Spleen (tissue), 11 donors: Measurements from ENCODE around the gene SCAANT1. TPM values are rescaled to one million over a fixed set of nuclear protein-coding genes. Genes with fewer than 3 reads are reported as not detected.

Experiments
- DNase-seq: peaks from one replicate; pipeline ENCODE4 v3.0.0-alpha.2; 2020
- H3K27ac ChIP-seq, 8 donors: fragments of 200-600 bp; sonication (generic) in 7 of 8; 1 replicate in 4 of 8; 2 replicates in 4 of 8; pipeline versions ENCODE4 v1.5.0 to v1.8.0; 2016 to 2021; ENCODE audit warnings: inconsistent platforms in 4 of 8, mild to moderate bottlenecking in 4 of 8, moderate library complexity in 1 of 8
- H3K27me3 ChIP-seq, 7 donors: fragments of 200-600 bp; sonication (generic) in 6 of 7; replicated peaks in 1 of 7; 1 replicate in 4 of 7; 2 replicates in 3 of 7; pipeline versions ENCODE4 v1.5.0 to v1.8.0; 2016 to 2021; ENCODE audit warnings: inconsistent platforms in 3 of 7, mild to moderate bottlenecking in 1 of 7
- H3K36me3 ChIP-seq, 6 donors: fragments of 200-600 bp; sonication (generic) in 5 of 6; 1 replicate in 4 of 6; 2 replicates in 2 of 6; pipeline versions ENCODE4 v1.5.0 to v1.8.0; 2016 to 2021; ENCODE audit warnings: inconsistent platforms in 2 of 6
- H3K4me1 ChIP-seq, 6 donors: fragments of 200-600 bp; sonication (generic) in 5 of 6; 1 replicate in 3 of 6; 2 replicates in 3 of 6; pipeline versions ENCODE4 v1.5.0 to v1.8.0; 2016 to 2021; ENCODE audit warnings: inconsistent platforms in 3 of 6
- H3K4me3 ChIP-seq, 8 donors: fragments of 200-600 bp; sonication (generic) in 7 of 8; 1 replicate in 4 of 8; 2 replicates in 4 of 8; pipeline versions ENCODE4 v1.5.0 to v1.8.0; 2016 to 2021; ENCODE audit warnings: inconsistent platforms in 4 of 8, mild to moderate bottlenecking in 4 of 8, moderate library complexity in 2 of 8
- H3K9me3 ChIP-seq, 8 donors: fragments of 200-600 bp; sonication (generic) in 7 of 8; 1 replicate in 4 of 8; 2 replicates in 4 of 8; pipeline versions ENCODE4 v1.5.0 to v1.8.0; 2016 to 2021; ENCODE audit warnings: inconsistent platforms in 4 of 8
- CTCF ChIP-seq, 11 experiments: fragments of 200-600 bp in 7 of 11; fragments of 450-650 bp in 4 of 11; sonication (generic) in 4 of 11; IDR thresholded peaks in 8 of 11; conservative IDR thresholded peaks in 3 of 11; 1 replicate in 7 of 11; 2 replicates in 4 of 11; pipeline versions ENCODE4 v1.4.0 to v1.8.0; 2016 to 2021; ENCODE audit warnings: antibody characterized with exemption in 11 of 11, inconsistent platforms in 4 of 11, mild to moderate bottlenecking in 1 of 11
- POLR2A ChIP-seq, 3 donors: fragments of 450-650 bp; IDR thresholded peaks; one replicate each; pipeline ENCODE4 v1.5.1; 2017; ENCODE audit warnings: antibody characterized with exemption in 3 of 3, mild to moderate bottlenecking in 1 of 3
- POLR2AphosphoS5 ChIP-seq, 3 donors: sonication (generic); formaldehyde crosslinking; IDR thresholded peaks; one replicate each; pipeline ENCODE4 v1.5.1; 2017; ENCODE audit warnings: antibody characterized with exemption in 3 of 3
- WGBS, 5 donors: extraction: QIAGEN DNeasy Blood & Tissue Kit in 3 of 5; methylation state at CpG; one replicate each; pipeline versions ENCODE4 v1.1.5 to v1.1.7; 2013 to 2018; 5-methylcytosine and 5-hydroxymethylcytosine counted together
- intact Hi-C: fragments of 100-400 bp; cut with DNase I; formaldehyde crosslinking; loops from one replicate; pipeline ENCODE4 v1.15.0; 2023; ENCODE audit warnings: low total_unique reads
- polyA plus RNA-seq, 3 donors: library from polyadenylated mRNA; stranded (reverse); fragments of 200-250 nt; gene quantifications; one replicate each; pipeline ENCODE4 v1.2.1, GENCODE V29; 2013
- total RNA-seq, 7 donors: library from RNA; depleted of rRNA in 3 of 7; stranded (reverse); fragments of >200 nt in 3 of 7; fragmentation: NEBNext Ultra II Directional in 4 of 7; extraction: Animal tissue kit (Norgen Biotek cat#: 25700) in 4 of 7; gene quantifications; one replicate each; pipeline versions ENCODE4 v1.1.0 to v1.2.1, GENCODE V29; 2016 to 2021
- donor health status: healthy with polysubstance abuse.
- donor health status: DM: no; HTN: no; CAD: no; lungs with moderate emphysema.
- donor health status: DM: no; HTN: no; CAD: no.
- donor health status: Bipolar disorder and iron deficiency.
- donor health status: healthy.
- donor health status: DM: no; HTN: no; CAD: no.
- donor health status: DM: yes; HTN: yes; CAD: no.

SCAANT1 gene
- total and polyA plus RNA-seq, 10 donors = not detected

- Histone ChIP-seq H3K36me3 (peaks cover 0 to 69% (median 22%) of the 10 kb centered on the region in 6 donors), H3K9me3 (no peaks in the 10 kb centered on the region), H3K27ac (no peak overlapping the region), H3K4me1 (peaks cover under 1 to 37% (median 21%) of the 10 kb centered on the region in 6 donors), H3K27me3 (no peaks in the 10 kb centered on the region), H3K4me3 (no peak overlapping the region)
- 36 to 51% (median 40%) methylated on average over 2 of the region's 2 CpGs for WGBS, 5 donors
- TF ChIP-seq POLR2A (IDR thresholded peaks at IDR 0.05) = no peak
- peak in 1 of 3 donors; percentile 7 for TF ChIP-seq POLR2AphosphoS5 (IDR thresholded peaks at IDR 0.05)
- intact Hi-C loops = no loop called here
- DNase-seq = no peak
These were observed 11.7 kb downstream of the SCAANT1 start for GRCh38 chr3:63900459-63900858.

GRCh38 chr3:63900010-63900409 lies 12.2 kb downstream of the SCAANT1 start:
- Histone ChIP-seq H3K9me3 (no peaks in the 10 kb centered on the region), H3K27me3 (no peaks in the 10 kb centered on the region), H3K4me3 (no peak overlapping the region), H3K4me1 (peaks cover 5 to 39% (median 25%) of the 10 kb centered on the region in 6 donors), H3K27ac (no peak overlapping the region), H3K36me3 (peaks cover 0 to 65% (median 22%) of the 10 kb centered on the region in 6 donors)
- DNase-seq = no peak
- TF ChIP-seq POLR2A (IDR thresholded peaks at IDR 0.05) (no peak), POLR2AphosphoS5 (IDR thresholded peaks at IDR 0.05) (no peak), CTCF (IDR thresholded peaks at IDR 0.05 in 8 of 11, conservative IDR thresholded peaks at IDR 0.05 in 3 of 11) (no peak)
- WGBS, 5 donors = 87 to 95% (median 91%) methylated on average over 5 of the region's 5 CpGs
- intact Hi-C loops = no loop called here

GRCh38 chr3:63896332-63897030 lies 15.7 kb downstream of the SCAANT1 start:
- no peaks in the 10 kb centered on the region for H3K27me3 ChIP-seq
- peaks cover 5 to 54% (median 26%) of the 10 kb centered on the region in 6 donors for H3K4me1 ChIP-seq
- 32 to 53% (median 43%) methylated on average over 1 of the region's 1 CpG for WGBS, 5 donors
- DNase-seq = no peak
- no peaks in the 10 kb centered on the region for H3K9me3 ChIP-seq
- no peak overlapping the region for H3K4me3 ChIP-seq
- peaks cover 0 to 38% (median 22%) of the 10 kb centered on the region in 6 donors for H3K36me3 ChIP-seq
- intact Hi-C loops = no loop called here
- H3K27ac ChIP-seq = peak overlapping the region in 1 of 8 donors; percentile 4
- TF ChIP-seq POLR2A (IDR thresholded peaks at IDR 0.05) = no peak
- TF ChIP-seq POLR2AphosphoS5 (IDR thresholded peaks at IDR 0.05) = no peak
- no peak for TF ChIP-seq CTCF (IDR thresholded peaks at IDR 0.05 in 8 of 11, conservative IDR thresholded peaks at IDR 0.05 in 3 of 11)

GRCh38 chr3:63895422-63896189 lies 16.6 kb downstream of the SCAANT1 start:
- no peak overlapping the region for H3K4me3 ChIP-seq
- H3K27me3 ChIP-seq = no peaks in the 10 kb centered on the region
- TF ChIP-seq POLR2AphosphoS5 (IDR thresholded peaks at IDR 0.05) (no peak), CTCF (IDR thresholded peaks at IDR 0.05 in 8 of 11, conservative IDR thresholded peaks at IDR 0.05 in 3 of 11) (no peak), POLR2A (IDR thresholded peaks at IDR 0.05) (no peak)
- no peak overlapping the region for H3K27ac ChIP-seq
- no peak for DNase-seq
- peaks cover 0 to 37% (median 22%) of the 10 kb centered on the region in 6 donors for H3K36me3 ChIP-seq
- 65 to 72% (median 71%) methylated on average over 5 of the region's 5 CpGs for WGBS, 5 donors
- no peaks in the 10 kb centered on the region for H3K9me3 ChIP-seq
- intact Hi-C loops = no loop called here
- peaks cover 5 to 50% (median 26%) of the 10 kb centered on the region in 6 donors for H3K4me1 ChIP-seq
